Measurements from ENCODE around the gene FOXP3.

Gene FOXP3

DNA sequence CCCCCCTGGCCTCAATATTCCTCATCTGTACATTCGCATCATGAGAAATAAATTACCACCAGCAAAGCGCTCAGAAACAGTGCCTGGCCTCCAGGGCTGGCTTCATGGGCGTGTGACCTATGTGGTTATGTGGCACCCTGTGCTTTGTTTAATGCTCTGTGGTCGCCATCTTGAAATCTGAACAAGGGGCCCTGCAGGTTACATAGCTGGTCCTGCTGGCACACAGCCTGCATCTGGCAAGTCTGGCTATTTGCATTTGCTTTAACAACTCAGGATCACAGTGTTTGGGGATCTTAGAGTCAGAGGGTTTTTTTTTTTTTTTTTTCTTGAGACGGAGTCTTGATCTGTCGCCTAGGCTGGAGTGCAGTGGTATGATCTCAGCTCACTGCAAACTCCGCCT, 9.9 kb downstream of the FOXP3 start:
- TF ChIP-seq, protein P1, sequence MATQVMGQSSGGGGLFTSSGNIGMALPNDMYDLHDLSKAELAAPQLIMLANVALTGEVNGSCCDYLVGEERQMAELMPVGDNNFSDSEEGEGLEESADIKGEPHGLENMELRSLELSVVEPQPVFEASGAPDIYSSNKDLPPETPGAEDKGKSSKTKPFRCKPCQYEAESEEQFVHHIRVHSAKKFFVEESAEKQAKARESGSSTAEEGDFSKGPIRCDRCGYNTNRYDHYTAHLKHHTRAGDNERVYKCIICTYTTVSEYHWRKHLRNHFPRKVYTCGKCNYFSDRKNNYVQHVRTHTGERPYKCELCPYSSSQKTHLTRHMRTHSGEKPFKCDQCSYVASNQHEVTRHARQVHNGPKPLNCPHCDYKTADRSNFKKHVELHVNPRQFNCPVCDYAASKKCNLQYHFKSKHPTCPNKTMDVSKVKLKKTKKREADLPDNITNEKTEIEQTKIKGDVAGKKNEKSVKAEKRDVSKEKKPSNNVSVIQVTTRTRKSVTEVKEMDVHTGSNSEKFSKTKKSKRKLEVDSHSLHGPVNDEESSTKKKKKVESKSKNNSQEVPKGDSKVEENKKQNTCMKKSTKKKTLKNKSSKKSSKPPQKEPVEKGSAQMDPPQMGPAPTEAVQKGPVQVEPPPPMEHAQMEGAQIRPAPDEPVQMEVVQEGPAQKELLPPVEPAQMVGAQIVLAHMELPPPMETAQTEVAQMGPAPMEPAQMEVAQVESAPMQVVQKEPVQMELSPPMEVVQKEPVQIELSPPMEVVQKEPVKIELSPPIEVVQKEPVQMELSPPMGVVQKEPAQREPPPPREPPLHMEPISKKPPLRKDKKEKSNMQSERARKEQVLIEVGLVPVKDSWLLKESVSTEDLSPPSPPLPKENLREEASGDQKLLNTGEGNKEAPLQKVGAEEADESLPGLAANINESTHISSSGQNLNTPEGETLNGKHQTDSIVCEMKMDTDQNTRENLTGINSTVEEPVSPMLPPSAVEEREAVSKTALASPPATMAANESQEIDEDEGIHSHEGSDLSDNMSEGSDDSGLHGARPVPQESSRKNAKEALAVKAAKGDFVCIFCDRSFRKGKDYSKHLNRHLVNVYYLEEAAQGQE (IDR thresholded peaks at IDR 0.05; ENCODE audit: low read depth) = no peak
- no peak for TF ChIP-seq YY1 (IDR thresholded peaks at IDR 0.05; ENCODE audit: low read depth)
- no peak for TF ChIP-seq CEBPB (IDR thresholded peaks at IDR 0.05)
- no peak for TF ChIP-seq EGR1 (IDR thresholded peaks at IDR 0.05)
- no peak for TF ChIP-seq TAF1 (IDR thresholded peaks at IDR 0.05; ENCODE audit: low read depth)
- TF ChIP-seq, protein P2, sequence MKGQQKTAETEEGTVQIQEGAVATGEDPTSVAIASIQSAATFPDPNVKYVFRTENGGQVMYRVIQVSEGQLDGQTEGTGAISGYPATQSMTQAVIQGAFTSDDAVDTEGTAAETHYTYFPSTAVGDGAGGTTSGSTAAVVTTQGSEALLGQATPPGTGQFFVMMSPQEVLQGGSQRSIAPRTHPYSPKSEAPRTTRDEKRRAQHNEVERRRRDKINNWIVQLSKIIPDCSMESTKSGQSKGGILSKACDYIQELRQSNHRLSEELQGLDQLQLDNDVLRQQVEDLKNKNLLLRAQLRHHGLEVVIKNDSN (IDR thresholded peaks at IDR 0.05) = no peak
- no peak for TF ChIP-seq NFIC (IDR thresholded peaks at IDR 0.05)
- TF ChIP-seq TCF12 (IDR thresholded peaks at IDR 0.05; ENCODE audit: low read depth) = no peak
- TF ChIP-seq, protein P3, sequence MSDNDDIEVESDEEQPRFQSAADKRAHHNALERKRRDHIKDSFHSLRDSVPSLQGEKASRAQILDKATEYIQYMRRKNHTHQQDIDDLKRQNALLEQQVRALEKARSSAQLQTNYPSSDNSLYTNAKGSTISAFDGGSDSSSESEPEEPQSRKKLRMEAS (IDR thresholded peaks at IDR 0.05) = no peak
- no peak for TF ChIP-seq ZBTB7A (IDR thresholded peaks at IDR 0.05; ENCODE audit: low read depth)
- no peak for TF ChIP-seq FOXM1 (IDR thresholded peaks at IDR 0.05; ENCODE audit: borderline replicate concordance, low read depth)
- TF ChIP-seq RAD21 (IDR thresholded peaks at IDR 0.05; ENCODE audit: low read depth) = no peak
- TF ChIP-seq TEAD4 (IDR thresholded peaks at IDR 0.05) = no peak
- no peak for TF ChIP-seq EP300 (IDR thresholded peaks at IDR 0.05; ENCODE audit: borderline replicate concordance)
- TF ChIP-seq CREB1 (IDR thresholded peaks at IDR 0.05; ENCODE audit: low read depth) = no peak

DNA sequence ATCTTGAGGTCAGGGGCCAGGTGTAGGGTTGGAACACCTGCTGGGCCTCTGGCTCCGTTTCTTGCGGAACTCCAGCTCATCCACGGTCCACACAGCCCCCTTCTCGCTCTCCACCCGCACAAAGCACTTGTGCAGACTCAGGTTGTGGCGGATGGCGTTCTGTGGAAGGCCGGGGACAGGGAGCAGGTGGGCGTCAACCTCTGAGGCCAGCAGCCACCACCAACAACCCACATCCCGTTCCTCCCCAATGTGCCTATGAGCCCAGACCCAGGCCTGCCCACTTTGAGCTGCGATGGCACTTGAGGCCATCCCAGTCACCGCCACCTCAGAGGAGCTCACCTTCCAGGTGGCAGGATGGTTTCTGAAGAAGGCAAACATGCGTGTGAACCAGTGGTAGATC, 13.2 kb downstream of the FOXP3 start:
- TF ChIP-seq TEAD4 (IDR thresholded peaks at IDR 0.05) (no peak), ZBTB7A (IDR thresholded peaks at IDR 0.05; ENCODE audit: low read depth) (no peak)

DNA sequence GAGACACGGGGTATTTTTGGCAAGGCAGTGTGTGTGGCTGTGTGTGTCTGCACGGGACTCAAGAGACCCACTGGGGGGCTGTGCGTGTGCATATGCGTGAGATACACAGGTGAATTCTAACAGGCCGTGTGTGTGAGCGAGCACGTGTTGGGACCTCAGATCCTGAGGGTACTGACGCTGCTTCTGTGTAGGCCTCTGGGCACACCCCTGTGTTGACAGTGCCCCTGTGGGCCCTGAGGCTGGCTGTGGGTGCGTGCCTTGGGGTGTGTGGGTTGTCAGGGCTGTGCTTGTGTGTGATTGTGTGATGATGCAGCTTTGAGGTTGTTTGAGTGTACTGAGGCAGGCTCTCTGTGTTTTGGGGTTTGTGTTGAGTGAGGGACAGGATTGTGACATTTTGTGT, 13.9 kb downstream of the FOXP3 start:
- no peak for TF ChIP-seq RAD21 (IDR thresholded peaks at IDR 0.05; ENCODE audit: low read depth)
- TF ChIP-seq TAF1 (IDR thresholded peaks at IDR 0.05; ENCODE audit: low read depth) = no peak
- TF ChIP-seq EP300 (IDR thresholded peaks at IDR 0.05; ENCODE audit: borderline replicate concordance) = no peak
- no peak for TF ChIP-seq NFIC (IDR thresholded peaks at IDR 0.05)
- TF ChIP-seq TCF12 (IDR thresholded peaks at IDR 0.05; ENCODE audit: low read depth) = no peak
- TF ChIP-seq FOXM1 (IDR thresholded peaks at IDR 0.05; ENCODE audit: borderline replicate concordance, low read depth) = no peak
- no peak for TF ChIP-seq CREB1 (IDR thresholded peaks at IDR 0.05; ENCODE audit: low read depth)
- no peak for TF ChIP-seq EGR1 (IDR thresholded peaks at IDR 0.05)
- no peak for TF ChIP-seq ZBTB7A (IDR thresholded peaks at IDR 0.05; ENCODE audit: low read depth)
- TF ChIP-seq, protein P2 (IDR thresholded peaks at IDR 0.05) = no peak
- TF ChIP-seq, protein P1 (IDR thresholded peaks at IDR 0.05; ENCODE audit: low read depth) = no peak
- TF ChIP-seq, protein P3 (IDR thresholded peaks at IDR 0.05) = no peak

DNA sequence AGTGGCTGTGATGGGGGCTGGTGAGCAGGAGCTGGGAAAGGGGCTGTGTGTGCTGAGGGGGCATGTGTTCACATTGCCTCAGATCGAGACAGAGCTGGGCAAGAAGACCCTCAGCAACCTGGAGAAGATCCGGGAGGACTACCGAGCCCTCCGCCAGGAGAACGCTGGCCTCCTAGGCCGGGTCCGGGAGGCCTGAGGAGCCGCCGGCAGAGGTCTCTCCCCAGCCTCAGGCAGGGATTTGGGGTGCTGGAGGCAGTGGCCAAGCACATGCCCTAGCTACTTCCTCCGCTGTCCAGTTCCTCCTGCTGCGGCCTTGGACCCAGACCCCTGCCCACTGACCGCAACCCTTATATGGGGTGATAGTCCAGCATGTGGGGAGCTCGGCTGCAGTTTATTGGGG, 14.4 kb downstream of the FOXP3 start:
- TF ChIP-seq, protein P3 (IDR thresholded peaks at IDR 0.05) = no peak
- no peak for TF ChIP-seq CEBPB (IDR thresholded peaks at IDR 0.05)
- no peak for TF ChIP-seq RAD21 (IDR thresholded peaks at IDR 0.05; ENCODE audit: low read depth)
- TF ChIP-seq ZBTB7A (IDR thresholded peaks at IDR 0.05; ENCODE audit: low read depth) = no peak
- TF ChIP-seq CREB1 (IDR thresholded peaks at IDR 0.05; ENCODE audit: low read depth) = no peak
- TF ChIP-seq TAF1 (IDR thresholded peaks at IDR 0.05; ENCODE audit: low read depth) = no peak
- TF ChIP-seq TCF12 (IDR thresholded peaks at IDR 0.05; ENCODE audit: low read depth) = no peak
- TF ChIP-seq NFIC (IDR thresholded peaks at IDR 0.05) = no peak
- no peak for TF ChIP-seq EGR1 (IDR thresholded peaks at IDR 0.05)
- TF ChIP-seq EP300 (IDR thresholded peaks at IDR 0.05; ENCODE audit: borderline replicate concordance) = no peak
- TF ChIP-seq, protein P2 (IDR thresholded peaks at IDR 0.05) = no peak
- TF ChIP-seq TEAD4 (IDR thresholded peaks at IDR 0.05) = no peak
- TF ChIP-seq, protein P1 (IDR thresholded peaks at IDR 0.05; ENCODE audit: low read depth) = no peak
- no peak for TF ChIP-seq FOXM1 (IDR thresholded peaks at IDR 0.05; ENCODE audit: borderline replicate concordance, low read depth)

Measured in Ishikawa (cell line).